Stimulated activated CD8-positive, alpha-beta memory T cell treated with anti-CD3 and anti-CD28 coated beads, Interleukin-12 subunit alpha, Interleukin-12 subunit beta, amount 100 ng/mL, for 24 hours (primary cell): ENCODE results near the gene KCNH4.
"Not testable (repeated sequence)": the region's sequence is repeated elsewhere in the genome, so short reads cannot be mapped to it uniquely, and the experiment has no call there.

ENCODE experiments used
- DNase-seq: peaks from one replicate; pipeline ENCODE4 v3.0.0-alpha.2; 2020; ENCODE audit errors: extremely low read depth

Gene KCNH4

GRCh38 chr17:42193969-42194899, 13.3 kb upstream of the KCNH4 start, which contains the start of gene GHDC:
Gene GHDC, minus strand, starts transcription at chr17:42194494. Its CDS starts 913 bp downstream, at chr17:42193581.
- peak; percentile 63 for DNase-seq

GRCh38 chr17:42193216-42193968, 12.4 kb upstream of the KCNH4 start:
- DNase-seq: no peak

GRCh38 chr17:42192189-42193126, 11.5 kb upstream of the KCNH4 start:
- DNase-seq: no peak

GRCh38 chr17:42191275-42191608, 10.3 kb upstream of the KCNH4 start:
- DNase-seq: no peak

- DNase-seq: no peak
Measured at GRCh38 chr17:42190491-42191274, 9.7 kb upstream of the KCNH4 start.

- no peak for DNase-seq
Measured at GRCh38 chr17:42189651-42189965, 8.7 kb upstream of the KCNH4 start.

- DNase-seq: no peak
Measured at GRCh38 chr17:42188749-42189650, 8.1 kb upstream of the KCNH4 start.

GRCh38 chr17:42187833-42188232, 6.9 kb upstream of the KCNH4 start:
- DNase-seq: no peak

- DNase-seq: not testable (repeated sequence)
Measured at GRCh38 chr17:42186191-42186590, 5.2 kb upstream of the KCNH4 start.

GRCh38 chr17:42185621-42185930, 4.6 kb upstream of the KCNH4 start:
- no peak for DNase-seq

- DNase-seq: no peak
Measured at GRCh38 chr17:42184713-42185620, 4.0 kb upstream of the KCNH4 start, which contains the start of gene HCRT. Gene HCRT, minus strand, starts transcription at chr17:42185452. Its CDS starts 87 bp downstream, at chr17:42185365.

- DNase-seq: peak; percentile 45
Measured at GRCh38 chr17:42183741-42184711, 3.1 kb upstream of the KCNH4 start.

- no peak for DNase-seq
Measured at GRCh38 chr17:42182927-42183734, 2.2 kb upstream of the KCNH4 start.

GRCh38 chr17:42181851-42182207, 887 bp upstream of the KCNH4 start:
- DNase-seq: no peak

GRCh38 chr17:42180411-42180921, 476 bp downstream of the KCNH4 start:
- DNase-seq: no peak

- DNase-seq: no peak
Measured at GRCh38 chr17:42179911-42180410, 981 bp downstream of the KCNH4 start.

- no peak for DNase-seq
Measured at GRCh38 chr17:42179335-42179734, 1.6 kb downstream of the KCNH4 start.
